Camera-type eye (tissue), 1 donor: ENCODE measurements around the gene NIPSNAP3A. TPM values are rescaled to one million over a fixed set of nuclear protein-coding genes. Genes with fewer than 3 reads are reported as not detected.

Source experiments
- total RNA-seq: library from RNA; depleted of rRNA; stranded (reverse); fragments of >200 nt; gene quantifications from one replicate; pipeline ENCODE4 v1.2.3, GENCODE V29; 2014

Gene NIPSNAP3A
- 37.6 TPM for total RNA-seq

DNA sequence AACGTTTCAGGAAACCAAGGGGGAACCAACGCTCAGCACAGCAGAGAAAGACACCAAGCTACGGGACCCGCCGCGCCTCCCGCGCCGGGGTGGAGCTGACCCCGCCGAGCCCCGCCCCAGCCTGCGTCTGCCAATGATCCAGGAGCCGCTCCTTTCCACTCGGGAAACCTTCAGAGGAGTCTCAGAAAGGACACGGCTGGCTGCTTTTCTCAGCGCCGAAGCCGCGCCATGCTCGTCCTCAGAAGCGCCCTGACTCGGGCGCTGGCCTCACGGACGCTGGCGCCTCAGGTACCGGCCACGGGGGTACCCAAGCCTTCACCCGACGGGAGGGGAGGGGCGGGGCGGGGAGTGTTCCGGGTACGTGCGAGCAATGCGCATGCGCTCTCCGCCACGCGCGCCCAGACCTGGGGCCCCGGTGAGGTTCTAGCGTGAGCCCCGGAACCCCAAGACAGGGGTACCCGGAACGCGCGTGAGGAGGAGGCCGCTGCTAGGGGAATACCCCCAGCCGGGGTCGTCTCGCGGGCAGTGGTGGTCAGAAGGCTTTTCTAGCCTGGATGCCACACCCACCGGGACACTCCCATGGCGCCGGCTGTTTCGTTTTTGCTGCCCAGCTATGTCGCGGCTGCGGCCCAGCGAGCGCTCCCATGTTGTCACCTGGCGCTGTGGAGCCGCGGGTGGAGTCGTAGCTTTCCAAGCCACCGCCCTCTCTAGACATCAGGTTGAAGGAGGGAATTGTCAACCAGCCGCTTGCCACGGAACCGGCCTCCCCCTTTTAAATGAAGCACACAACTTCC lies at the start of gene NIPSNAP3A:
NIPSNAP3A (plus strand) TSS at position 119 of the 794 bp plus-strand sequence; CDS start at position 229, 110 bp downstream.

Other genes with a start within 250 kb of the NIPSNAP3A start
- gene OR13F1, start 243.4 kb upstream of the NIPSNAP3A start, total RNA-seq: not detected
- gene OR13C4, start 220.5 kb upstream of the NIPSNAP3A start, total RNA-seq: not detected
- gene OR13C3, start 210.8 kb upstream of the NIPSNAP3A start, total RNA-seq: not detected
- not detected for gene OR13C8, start 178.5 kb upstream of the NIPSNAP3A start, total RNA-seq
- not detected for gene OR13C5, start 148.3 kb upstream of the NIPSNAP3A start, total RNA-seq
- not detected for gene OR13C2, start 142.1 kb upstream of the NIPSNAP3A start, total RNA-seq
- gene OR13C9, start 129.5 kb upstream of the NIPSNAP3A start, total RNA-seq: not detected
- not detected for gene OR13D1, start 53.2 kb upstream of the NIPSNAP3A start, total RNA-seq
- 7.0 TPM for gene NIPSNAP3B, start 16.4 kb downstream of the NIPSNAP3A start, total RNA-seq
- gene ABCA1, start 180.5 kb downstream of the NIPSNAP3A start, total RNA-seq: 64.8 TPM